ENCODE measurements around the gene SPATA24.

SPATA24 gene

DNA sequence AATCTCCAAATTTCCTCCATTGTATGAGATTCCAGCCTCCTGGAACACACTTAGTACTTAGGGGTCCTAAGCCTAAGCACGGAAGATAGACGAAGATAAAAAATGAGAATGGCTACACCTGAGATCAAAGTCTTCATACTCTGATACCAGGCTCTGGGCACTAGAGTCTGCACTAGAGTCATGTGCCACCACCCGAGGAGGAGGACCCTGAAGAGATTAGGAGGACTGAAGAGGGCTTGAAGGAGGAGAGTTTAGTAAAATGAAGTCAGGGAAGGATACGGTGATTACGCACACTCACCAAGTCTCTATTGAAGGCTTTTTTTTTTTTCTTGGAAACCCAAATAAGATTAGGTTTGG, 573 bp upstream of the SPATA24 start:
- TF ChIP-seq POLR2AphosphoS5 (IDR thresholded peaks at IDR 0.05; ENCODE audit: low read depth, low read length) (no peak), REST (IDR thresholded peaks at IDR 0.05; ENCODE audit: insufficient read depth in 1 of 2, low read depth in 2 of 2, low read length in 2 of 2) (no peak), FOXP2 (optimal IDR thresholded peaks at IDR 0.05; ENCODE audit: borderline replicate concordance, extremely low read depth, extremely low read length, insufficient read depth) (no peak), TAF1 (IDR thresholded peaks at IDR 0.05; ENCODE audit: borderline replicate concordance, insufficient read depth, low read length) (no peak; the same call in 1 of the 2 replicates), SIN3A (IDR thresholded peaks at IDR 0.05; ENCODE audit: borderline replicate concordance, insufficient read depth, low read length) (no peak)

GRCh38 chr5:139403418-139403786, 487 bp downstream of the SPATA24 start:
- TF ChIP-seq POLR2AphosphoS5 (IDR thresholded peaks at IDR 0.05; ENCODE audit: low read depth, low read length) (no peak), SIN3A (IDR thresholded peaks at IDR 0.05; ENCODE audit: borderline replicate concordance, insufficient read depth, low read length) (no peak), TAF1 (IDR thresholded peaks at IDR 0.05; ENCODE audit: borderline replicate concordance, insufficient read depth, low read length) (no peak)

GRCh38 chr5:139402561-139403158, 1.2 kb downstream of the SPATA24 start:
- TF ChIP-seq TAF1 (IDR thresholded peaks at IDR 0.05; ENCODE audit: borderline replicate concordance, insufficient read depth, low read length) (no peak), POLR2AphosphoS5 (IDR thresholded peaks at IDR 0.05; ENCODE audit: low read depth, low read length) (no peak), SIN3A (IDR thresholded peaks at IDR 0.05; ENCODE audit: borderline replicate concordance, insufficient read depth, low read length) (no peak), REST (IDR thresholded peaks at IDR 0.05; ENCODE audit: insufficient read depth in 1 of 2, low read depth in 2 of 2, low read length in 2 of 2) (no peak), FOXP2 (optimal IDR thresholded peaks at IDR 0.05; ENCODE audit: borderline replicate concordance, extremely low read depth, extremely low read length, insufficient read depth) (no peak)

DNA sequence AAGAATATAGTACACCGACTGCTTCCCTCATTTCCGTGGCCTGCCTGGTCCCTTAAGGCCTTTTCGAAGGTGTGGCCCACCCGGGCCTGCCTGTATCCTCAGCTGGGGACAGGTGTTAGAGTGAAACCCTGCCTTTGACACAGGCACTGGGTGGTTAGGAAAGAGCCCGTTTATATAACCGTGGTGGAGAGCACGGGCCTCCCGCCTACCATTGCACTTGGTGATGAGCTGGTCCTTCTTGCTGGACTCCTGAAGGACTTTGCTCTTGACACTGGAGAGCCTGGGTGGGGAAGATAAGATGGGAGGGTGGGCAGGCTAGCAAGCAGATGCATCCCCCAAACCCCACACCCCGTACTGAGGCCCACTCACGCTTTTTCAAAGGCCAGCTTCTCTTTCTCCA, 2.3 kb downstream of the SPATA24 start:
- TF ChIP-seq TAF1 (IDR thresholded peaks at IDR 0.05; ENCODE audit: borderline replicate concordance, insufficient read depth, low read length) (no peak), FOXP2 (optimal IDR thresholded peaks at IDR 0.05; ENCODE audit: borderline replicate concordance, extremely low read depth, extremely low read length, insufficient read depth) (no peak), REST (IDR thresholded peaks at IDR 0.05; ENCODE audit: insufficient read depth in 1 of 2, low read depth in 2 of 2, low read length in 2 of 2) (no peak), SIN3A (IDR thresholded peaks at IDR 0.05; ENCODE audit: borderline replicate concordance, insufficient read depth, low read length) (no peak), POLR2AphosphoS5 (IDR thresholded peaks at IDR 0.05; ENCODE audit: low read depth, low read length) (no peak)

DNA sequence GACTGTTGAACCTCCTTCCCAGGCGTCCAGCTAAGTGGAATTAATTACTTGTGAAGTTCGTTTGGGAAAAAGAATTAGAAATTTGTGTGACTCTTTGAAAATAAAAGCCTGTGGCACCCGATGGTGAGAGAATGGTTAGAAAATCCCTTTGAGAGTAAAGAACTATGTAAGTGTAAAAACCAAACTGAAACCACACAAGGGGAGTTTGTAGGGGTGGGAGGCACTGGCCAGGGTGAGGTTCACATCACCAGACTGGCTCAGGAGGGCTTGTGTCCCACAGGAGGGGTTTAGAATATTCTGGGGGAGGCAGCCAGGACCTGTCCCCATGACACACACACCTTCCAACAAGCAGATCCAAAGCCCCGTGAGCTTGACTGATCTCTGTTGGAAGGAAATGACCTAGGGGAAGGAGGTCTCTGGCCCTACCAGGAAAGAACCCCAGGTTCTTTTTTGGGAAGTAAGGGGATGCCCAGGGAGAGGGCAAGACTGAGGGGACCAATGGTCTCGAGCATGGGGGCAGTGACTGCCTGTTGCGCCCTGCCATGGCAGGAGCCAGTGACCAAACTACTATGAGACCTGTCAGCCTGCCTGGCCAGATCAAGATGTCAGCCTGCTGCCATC, 4.3 kb downstream of the SPATA24 start:
- TF ChIP-seq POLR2AphosphoS5 (IDR thresholded peaks at IDR 0.05; ENCODE audit: low read depth, low read length) = no peak
- no peak for TF ChIP-seq TAF1 (IDR thresholded peaks at IDR 0.05; ENCODE audit: borderline replicate concordance, insufficient read depth, low read length)
- no peak for TF ChIP-seq REST (IDR thresholded peaks at IDR 0.05; ENCODE audit: insufficient read depth in 1 of 2, low read depth in 2 of 2, low read length in 2 of 2)
- TF ChIP-seq FOXP2 (optimal IDR thresholded peaks at IDR 0.05; ENCODE audit: borderline replicate concordance, extremely low read depth, extremely low read length, insufficient read depth) = no peak
- TF ChIP-seq SIN3A (IDR thresholded peaks at IDR 0.05; ENCODE audit: borderline replicate concordance, insufficient read depth, low read length) = no peak
